Nephron progenitor cell (in vitro differentiated cells): ENCODE data around the gene MAGEB6B.
A peak's percentile ranks its signal among the peaks of the same experiment; 100 is the strongest.
"Not testable (repeated sequence)": the region's sequence is repeated elsewhere in the genome, so short reads cannot be mapped to it uniquely, and the experiment has no call there.

Source experiments
- DNase-seq: peaks from one replicate; pipeline ENCODE4 v3.0.0; 2021
- H3K27ac Mint-ChIP-seq: 2 replicates; pipeline ENCODE4 v1.8.0; 2021; ENCODE audit warnings: mild to moderate bottlenecking, moderate library complexity, mixed read lengths
- H3K27me3 Mint-ChIP-seq: 2 replicates; pipeline ENCODE4 v1.8.0; 2021; ENCODE audit warnings: mild to moderate bottlenecking, low read depth, mixed read lengths; ENCODE audit not compliant: poor library complexity
- H3K36me3 Mint-ChIP-seq: 2 replicates; pipeline ENCODE4 v1.8.0; 2021; ENCODE audit warnings: low read depth, mixed read lengths
- H3K4me1 Mint-ChIP-seq: 2 replicates; pipeline ENCODE4 v1.8.0; 2021; ENCODE audit warnings: mixed read lengths
- H3K4me3 Mint-ChIP-seq: 2 replicates; pipeline ENCODE4 v1.8.0; 2021; ENCODE audit warnings: mild to moderate bottlenecking, moderate library complexity, mixed read lengths
- H3K9me3 Mint-ChIP-seq: 2 replicates; pipeline ENCODE4 v1.8.0; 2021; ENCODE audit warnings: mild to moderate bottlenecking, moderate library complexity, mixed read lengths
- CTCF ChIP-seq: fragments of 200-600 bp; sonication (generic); IDR thresholded peaks from 2 replicates; pipeline ENCODE4 v1.5.0; 2021; ENCODE audit warnings: antibody characterized with exemption

Gene MAGEB6B

GRCh38 chrX:26160301-26160700 lies at the start of gene MAGEB6B:
Gene MAGEB6B, plus strand, starts transcription at chrX:26160601. Its CDS starts 0 bp downstream, at chrX:26160601.
- no peak for TF ChIP-seq CTCF
- Mint-ChIP-seq H3K27ac (no peak within 1 kb of the TSS), H3K4me3 (no peak within 1 kb of the TSS), H3K9me3 (peaks cover 50% of the 10 kb centered on the region), H3K4me1 (no peaks in the 10 kb centered on the region), H3K27me3 (no peaks in the 10 kb centered on the region), H3K36me3 (no peaks in the 10 kb centered on the region)
- no peak for DNase-seq

GRCh38 chrX:26138274-26138673 lies 22.1 kb upstream of the MAGEB6B start, which contains the start of gene MAGEB18:
Gene MAGEB18, plus strand, starts transcription at chrX:26138343. Its CDS starts 643 bp downstream, at chrX:26138986.
- Mint-ChIP-seq H3K27ac (no peak within 1 kb of the TSS), H3K4me3 (no peak within 1 kb of the TSS), H3K4me1 (no peaks in the 10 kb centered on the region), H3K27me3 (peaks cover 2% of the 10 kb centered on the region), H3K9me3 (peaks cover 45% of the 10 kb centered on the region), H3K36me3 (no peaks in the 10 kb centered on the region)
- TF ChIP-seq CTCF, result no peak
- DNase-seq, result peak; percentile 2

GRCh38 chrX:26146024-26146423 lies 14.4 kb upstream of the MAGEB6B start:
- DNase-seq, result no peak
- no peak for TF ChIP-seq CTCF
- H3K4me3 Mint-ChIP-seq, result no peak overlapping the region
- peaks cover 36% of the 10 kb centered on the region for H3K9me3 Mint-ChIP-seq
- H3K4me1 Mint-ChIP-seq, result no peaks in the 10 kb centered on the region
- no peaks in the 10 kb centered on the region for H3K27me3 Mint-ChIP-seq
- no peaks in the 10 kb centered on the region for H3K36me3 Mint-ChIP-seq
- H3K27ac Mint-ChIP-seq, result no peak overlapping the region

- Mint-ChIP-seq H3K4me1 (no peaks in the 10 kb centered on the region), H3K27me3 (no peaks in the 10 kb centered on the region), H3K27ac (no peak within 1 kb of the TSS), H3K9me3 (peaks cover 37% of the 10 kb centered on the region), H3K36me3 (no peaks in the 10 kb centered on the region), H3K4me3 (no peak within 1 kb of the TSS)
- DNase-seq, result no peak
- no peak for TF ChIP-seq CTCF
Measured at GRCh38 chrX:26192204-26192603, 31.8 kb downstream of the MAGEB6B start, which contains the start of gene MAGEB6. Gene MAGEB6, plus strand, starts transcription at chrX:26192440. Its CDS starts 1,407 bp downstream, at chrX:26193847.

- H3K27me3 Mint-ChIP-seq, result peaks cover 6% of the 10 kb centered on the region
- H3K4me1 Mint-ChIP-seq, result no peaks in the 10 kb centered on the region
- DNase-seq, result no peak
- H3K4me3 Mint-ChIP-seq, result no peak overlapping the region
- peaks cover 56% of the 10 kb centered on the region for H3K9me3 Mint-ChIP-seq
- H3K27ac Mint-ChIP-seq, result no peak overlapping the region
- H3K36me3 Mint-ChIP-seq, result no peaks in the 10 kb centered on the region
- no peak for TF ChIP-seq CTCF
Measured at GRCh38 chrX:26203561-26203960, 43.2 kb downstream of the MAGEB6B start.

- not testable (repeated sequence) for H3K27ac Mint-ChIP-seq, H3K4me3 Mint-ChIP-seq, H3K36me3 Mint-ChIP-seq, H3K27me3 Mint-ChIP-seq, DNase-seq, H3K4me1 Mint-ChIP-seq
- H3K9me3 Mint-ChIP-seq, result peaks cover 56% of the 10 kb centered on the region
Measured at GRCh38 chrX:26204717-26205116, 44.3 kb downstream of the MAGEB6B start.
